Lung (tissue), 12 donors: ENCODE results near the gene B4GALT2. TPM values are rescaled to one million over a fixed set of nuclear protein-coding genes. Genes with fewer than 3 reads are reported as not detected.
A peak's percentile ranks its signal among the peaks of the same experiment; 100 is the strongest.

Source experiments
- ATAC-seq: fragments of 200-7000 bp; cut with Tn5 transposase; one replicate; pipeline ENCODE4 v1.9.1; 2020; ENCODE audit warnings: moderate number of reproducible peaks; ENCODE audit not compliant: insufficient read depth, low FRiP score
- DNase-seq, 3 donors: peaks; one replicate each; pipeline ENCODE4 v3.0.0-alpha.2; 2013 to 2017
- H3K27ac ChIP-seq, 2 donors: one replicate each; pipeline ENCODE4 v1.5.1; 2013; ENCODE audit warnings: mild to moderate bottlenecking in 2 of 2, moderate library complexity in 2 of 2, control low read depth in 1 of 2, inconsistent platforms in 1 of 2, low read depth in 1 of 2, low read length in 1 of 2
- H3K27me3 ChIP-seq, 3 donors: one replicate each; pipeline ENCODE4 v1.5.1; 2013; ENCODE audit warnings: low read length in 2 of 3; ENCODE audit not compliant: control insufficient read depth in 3 of 3, insufficient read depth in 3 of 3
- H3K36me3 ChIP-seq, 4 donors: one replicate each; pipeline ENCODE4 v1.5.1; 2013; ENCODE audit warnings: low read length in 4 of 4, mild to moderate bottlenecking in 1 of 4, moderate library complexity in 1 of 4; ENCODE audit not compliant: control insufficient read depth in 4 of 4, insufficient read depth in 4 of 4
- H3K4me1 ChIP-seq, 5 donors: one replicate each; pipeline ENCODE4 v1.5.1; 2013; ENCODE audit warnings: low read length in 5 of 5, mild to moderate bottlenecking in 2 of 5, moderate library complexity in 1 of 5; ENCODE audit not compliant: control insufficient read depth in 5 of 5, insufficient read depth in 5 of 5
- H3K4me3 ChIP-seq: one replicate; pipeline ENCODE4 v1.5.1; 2013; ENCODE audit warnings: mild to moderate bottlenecking, control low read depth, moderate library complexity
- H3K9ac ChIP-seq, 2 donors: one replicate each; pipeline ENCODE4 v1.5.1; 2013; ENCODE audit warnings: low read length in 2 of 2, control low read depth in 1 of 2; ENCODE audit not compliant: insufficient read depth in 1 of 2
- H3K9me3 ChIP-seq, 4 donors: one replicate each; pipeline ENCODE4 v1.5.1; 2013; ENCODE audit warnings: low read length in 3 of 4, mild to moderate bottlenecking in 1 of 4, moderate library complexity in 1 of 4; ENCODE audit not compliant: control insufficient read depth in 4 of 4, insufficient read depth in 3 of 4
- WGBS, 2 donors: extraction: QIAGEN DNeasy Blood & Tissue Kit; methylation state at CpG; one replicate each; pipeline ENCODE4 v1.1.7; 2013; 5-methylcytosine and 5-hydroxymethylcytosine counted together
- polyA plus RNA-seq, 2 donors: library from polyadenylated mRNA; stranded (reverse); fragments of 200-250 nt; gene quantifications; one replicate each; pipeline ENCODE4 v1.2.1, GENCODE V29; 2013
- total RNA-seq, 2 donors: library from RNA; depleted of rRNA in 1 of 2; stranded (reverse); fragments of >200 nt in 1 of 2; gene quantifications; one replicate each; pipeline ENCODE4 v1.2.1, GENCODE V29; 2014 to 2021
- TF ChIP-seq, protein P1 (sequence below): IDR thresholded peaks from 2 replicates; pipeline ENCODE4 v1.5.1; 2012; ENCODE audit warnings: mild to moderate bottlenecking; ENCODE audit errors: control extremely low read depth, extremely low read depth
- donor health status: control.
- donor health status: control.
- donor health status: Bipolar disorder and iron deficiency.
- donor health status: healthy.
- donor health status: DM: yes; HTN: yes; CAD: no.

B4GALT2 gene
- total and polyA plus RNA-seq, 4 donors = 13.6 to 40.9 (median 30.5) TPM

DNA sequence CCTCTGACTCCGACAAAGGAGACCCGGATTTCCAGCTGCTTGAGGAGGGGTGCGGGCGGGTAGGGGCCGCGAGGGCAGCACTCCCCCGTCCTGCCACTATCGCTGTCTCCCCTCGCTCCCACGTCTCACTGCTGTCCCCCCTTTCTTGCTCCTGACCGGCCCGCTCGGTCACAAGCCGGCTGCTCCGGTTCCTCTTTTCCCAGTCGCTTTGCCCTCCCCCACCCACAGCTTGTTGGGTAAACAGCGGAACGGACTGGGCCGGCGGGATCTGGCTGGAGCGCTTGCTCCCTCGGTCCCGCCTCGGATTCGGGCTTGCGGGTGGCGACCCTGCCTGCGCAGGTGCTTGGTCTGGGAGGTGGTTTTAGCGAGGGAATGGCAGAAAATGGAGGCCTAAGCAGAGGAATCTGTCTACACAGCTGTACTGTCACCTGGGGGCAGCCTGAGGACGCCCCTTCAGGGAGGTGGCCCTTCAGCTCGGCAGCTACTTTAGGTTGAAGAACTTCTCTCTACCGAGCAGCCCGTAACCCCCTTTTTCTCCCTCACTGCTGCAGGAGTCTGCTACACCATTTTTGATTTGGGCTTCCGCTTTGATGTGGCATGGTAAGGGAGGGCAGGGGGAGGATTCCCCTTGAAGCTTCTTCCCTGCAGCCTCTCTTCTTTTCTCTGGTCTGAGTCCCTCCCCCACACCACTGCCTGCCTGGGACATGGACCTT is 3.6 kb upstream of the B4GALT2 start:
- H3K27me3 ChIP-seq = no peaks in the 10 kb centered on the region
- WGBS, 2 donors = 1 to 2% methylated on average over 22 to 34 of the region's 34 CpGs
- H3K4me1 ChIP-seq = peaks cover 0 to 39% (median 19%) of the 10 kb centered on the region in 5 donors
- peak overlapping the region; percentile 86 to 93 for H3K27ac ChIP-seq
- TF ChIP-seq, protein P1, sequence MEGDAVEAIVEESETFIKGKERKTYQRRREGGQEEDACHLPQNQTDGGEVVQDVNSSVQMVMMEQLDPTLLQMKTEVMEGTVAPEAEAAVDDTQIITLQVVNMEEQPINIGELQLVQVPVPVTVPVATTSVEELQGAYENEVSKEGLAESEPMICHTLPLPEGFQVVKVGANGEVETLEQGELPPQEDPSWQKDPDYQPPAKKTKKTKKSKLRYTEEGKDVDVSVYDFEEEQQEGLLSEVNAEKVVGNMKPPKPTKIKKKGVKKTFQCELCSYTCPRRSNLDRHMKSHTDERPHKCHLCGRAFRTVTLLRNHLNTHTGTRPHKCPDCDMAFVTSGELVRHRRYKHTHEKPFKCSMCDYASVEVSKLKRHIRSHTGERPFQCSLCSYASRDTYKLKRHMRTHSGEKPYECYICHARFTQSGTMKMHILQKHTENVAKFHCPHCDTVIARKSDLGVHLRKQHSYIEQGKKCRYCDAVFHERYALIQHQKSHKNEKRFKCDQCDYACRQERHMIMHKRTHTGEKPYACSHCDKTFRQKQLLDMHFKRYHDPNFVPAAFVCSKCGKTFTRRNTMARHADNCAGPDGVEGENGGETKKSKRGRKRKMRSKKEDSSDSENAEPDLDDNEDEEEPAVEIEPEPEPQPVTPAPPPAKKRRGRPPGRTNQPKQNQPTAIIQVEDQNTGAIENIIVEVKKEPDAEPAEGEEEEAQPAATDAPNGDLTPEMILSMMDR = no peak
- H3K9me3 ChIP-seq = no peaks in the 10 kb centered on the region
- H3K4me3 ChIP-seq = peak overlapping the region; percentile 69
- H3K9ac ChIP-seq = peak overlapping the region; percentile 7 to 31
- H3K36me3 ChIP-seq = peaks cover 0 to 20% (median 17%) of the 10 kb centered on the region in 4 donors
- DNase-seq (peak; percentile 40 to 59 (median 44)), ATAC-seq (peak; percentile 5)

DNA sequence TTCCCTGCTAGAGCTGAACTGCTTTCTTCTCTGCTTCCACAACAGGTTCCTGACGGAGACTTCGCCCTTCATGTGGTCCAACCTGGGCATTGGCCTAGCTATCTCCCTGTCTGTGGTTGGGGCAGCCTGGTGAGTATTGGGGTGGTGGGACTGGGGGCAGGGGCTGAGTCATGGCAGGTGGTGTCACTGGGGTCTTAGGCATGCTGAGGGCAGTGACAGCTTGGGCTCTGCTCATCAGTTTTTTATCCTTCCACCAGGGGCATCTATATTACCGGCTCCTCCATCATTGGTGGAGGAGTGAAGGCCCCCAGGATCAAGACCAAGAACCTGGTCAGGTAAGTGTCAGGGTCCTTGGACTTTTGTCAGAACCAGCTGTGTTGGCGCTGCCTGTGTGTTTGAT is 3.0 kb upstream of the B4GALT2 start:
- Histone ChIP-seq H3K36me3 (peaks cover 0 to 20% (median 17%) of the 10 kb centered on the region in 4 donors), H3K4me1 (peaks cover 0 to 37% (median 19%) of the 10 kb centered on the region in 5 donors), H3K9ac (peak overlapping the region in 1 of 2 donors; percentile 7), H3K9me3 (no peaks in the 10 kb centered on the region), H3K27me3 (no peaks in the 10 kb centered on the region), H3K4me3 (peak overlapping the region; percentile 69), H3K27ac (no peak overlapping the region)
- TF ChIP-seq, protein P1 = no peak
- 78 to 94% methylated on average over 4 of the region's 4 CpGs for WGBS, 2 donors
- DNase-seq (no peak), ATAC-seq (no peak)

DNA sequence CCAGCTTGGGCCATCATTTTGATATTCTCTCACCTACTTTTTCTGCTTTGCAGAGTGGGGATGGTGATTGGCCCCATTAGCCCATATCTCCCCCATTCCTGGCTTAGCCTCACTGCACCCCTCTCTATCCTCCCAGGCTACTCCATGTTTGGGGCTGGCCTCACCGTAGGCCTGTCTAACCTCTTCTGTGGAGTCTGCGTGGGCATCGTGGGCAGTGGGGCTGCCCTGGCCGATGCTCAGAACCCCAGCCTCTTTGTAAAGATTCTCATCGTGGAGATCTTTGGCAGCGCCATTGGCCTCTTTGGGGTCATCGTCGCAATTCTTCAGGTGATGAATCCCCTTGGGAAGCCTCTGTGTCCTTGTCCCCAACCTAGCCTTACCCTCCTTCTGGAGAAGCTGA is 2.1 kb upstream of the B4GALT2 start:
- Histone ChIP-seq H3K27ac (no peak overlapping the region), H3K9ac (no peak overlapping the region), H3K27me3 (no peaks in the 10 kb centered on the region), H3K4me3 (no peak overlapping the region), H3K36me3 (peaks cover 0 to 21% (median 14%) of the 10 kb centered on the region in 4 donors), H3K9me3 (no peaks in the 10 kb centered on the region), H3K4me1 (peaks cover 0 to 37% (median 19%) of the 10 kb centered on the region in 5 donors)
- ATAC-seq (no peak), DNase-seq (no peak)
- TF ChIP-seq, protein P1 = no peak
- WGBS, 2 donors = 93 to 95% methylated on average over 8 of the region's 8 CpGs
